Lung microvascular endothelial cell (primary cell): ENCODE data around the gene HIC2. TPM values are rescaled to one million over a fixed set of nuclear protein-coding genes. Genes with fewer than 3 reads are reported as not detected.
"Not testable (repeated sequence)": the region's sequence is repeated elsewhere in the genome, so short reads cannot be mapped to it uniquely, and the experiment has no call there.

Experiments
- DNase-seq, 2 donors: peaks; one replicate each; pipeline versions ENCODE4 v3.0.0 to v3.0.0-alpha.2; 2010; ENCODE audit warnings: low read depth in 2 of 2
- total RNA-seq: library from RNA; depleted of rRNA; stranded (reverse); fragments of >200 nt; gene quantifications from 2 replicates; pipeline ENCODE4 v1.2.1, GENCODE V29; 2014

The HIC2 gene
- total RNA-seq, 1 donor from 2014 or later = 3.2 TPM

DNA sequence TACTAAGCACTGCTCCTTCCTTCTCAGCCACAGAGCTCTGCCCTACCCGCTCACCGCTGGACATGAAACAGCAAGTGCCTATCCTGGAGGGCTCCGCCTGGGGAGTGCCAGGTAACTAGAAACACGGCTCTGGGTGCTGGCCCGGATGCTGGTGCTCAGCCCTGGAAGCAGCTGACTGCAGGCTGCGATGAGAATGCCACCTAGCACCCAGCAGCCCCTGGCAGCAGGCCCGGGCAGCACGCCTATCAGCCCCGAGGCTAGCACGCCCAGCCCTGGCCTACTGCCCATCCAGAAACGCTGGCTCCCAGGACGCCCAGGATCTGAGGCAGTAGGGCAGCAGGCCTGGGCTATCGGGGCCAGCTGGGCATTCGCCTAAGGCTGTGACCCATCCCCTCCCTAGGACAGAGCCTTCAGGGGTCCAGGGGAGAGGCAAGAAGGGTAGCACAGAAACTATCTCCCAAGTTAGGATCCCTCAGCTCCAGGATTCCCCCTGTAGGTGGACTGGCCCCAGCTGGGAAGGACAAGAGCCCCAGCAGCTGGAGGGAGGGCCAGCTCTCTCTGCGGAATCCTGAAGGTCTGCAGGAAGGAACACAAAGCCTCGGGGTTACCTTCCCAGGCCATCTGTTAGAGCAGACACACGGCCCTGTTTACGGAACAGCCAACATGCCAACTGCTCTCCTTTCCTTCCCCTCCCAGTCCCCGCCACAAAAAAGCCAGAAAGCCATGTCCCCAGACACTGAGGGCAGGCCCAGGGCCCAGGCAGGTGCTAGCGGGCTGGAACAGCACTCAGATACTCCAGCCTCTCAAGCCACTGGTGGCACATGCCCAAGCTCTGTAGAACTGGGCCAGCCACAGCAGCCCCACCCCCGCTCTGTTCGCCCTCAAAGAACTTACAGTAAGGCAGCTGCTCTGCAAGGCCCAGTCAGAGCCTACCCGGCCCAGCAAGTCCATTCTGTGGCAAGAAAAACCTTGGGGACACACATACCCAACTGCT, 76.9 kb downstream of the HIC2 start:
- DNase-seq = not testable (repeated sequence)

- DNase-seq = not testable (repeated sequence)
Observed at GRCh38 chr22:21497984-21498383, 80.8 kb downstream of the HIC2 start.

- DNase-seq = not testable (repeated sequence)
Observed at GRCh38 chr22:21498489-21498888, 81.3 kb downstream of the HIC2 start.

DNA sequence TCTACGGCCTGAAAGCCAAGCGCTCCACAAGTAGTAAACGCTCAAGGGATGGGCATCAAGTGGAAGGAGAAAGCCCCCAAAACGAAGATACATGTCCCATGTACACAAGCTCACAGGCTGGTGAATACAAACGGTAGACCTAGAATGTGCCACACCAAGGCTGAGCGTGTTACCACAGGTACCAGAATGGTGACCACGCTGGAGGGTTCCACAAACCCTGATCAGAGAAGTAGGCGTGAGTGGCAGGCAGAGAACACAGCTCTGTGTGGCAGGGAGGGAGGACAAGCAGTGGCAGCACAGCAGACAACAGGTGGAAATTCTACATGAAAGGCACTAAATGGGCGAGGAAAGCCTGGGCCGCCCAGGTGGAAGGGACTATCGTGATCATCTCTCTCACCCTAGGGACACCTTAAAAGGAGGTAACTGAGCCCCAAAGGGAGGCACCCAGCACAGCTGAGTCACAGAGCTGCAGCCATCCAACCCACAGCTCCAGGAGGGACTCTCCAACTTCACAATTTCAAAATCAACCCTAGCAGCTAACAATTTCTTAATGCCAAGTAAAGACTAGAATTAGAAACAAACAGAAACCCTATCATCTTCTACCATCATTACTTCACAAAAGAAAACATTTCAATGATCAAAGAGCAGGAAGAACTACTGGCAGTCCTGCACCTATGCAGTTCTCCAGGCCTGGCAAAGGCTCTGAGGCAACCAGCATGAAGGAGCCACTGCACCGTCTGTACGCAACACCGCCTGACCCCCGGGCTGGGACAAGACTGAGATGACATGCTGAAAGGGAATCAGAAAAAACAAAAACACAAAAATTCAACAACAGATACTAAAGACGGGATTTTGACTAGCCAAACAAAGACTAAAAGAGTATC, 82.7 kb downstream of the HIC2 start:
- not testable (repeated sequence) for DNase-seq

Other genes with a start within 250 kb of the HIC2 start
- gene RIMBP3B, start 33.6 kb upstream of the HIC2 start, total RNA-seq = under 0.01 TPM in 2 replicates
- gene TMEM191C, start 50.0 kb downstream of the HIC2 start, total RNA-seq = 0.20 and 0.44 TPM in 2 replicates
- under 0.01 TPM in 2 replicates for gene RIMBP3C, start 134.1 kb downstream of the HIC2 start, total RNA-seq
- 21.4 and 23.3 TPM in 2 replicates for gene UBE2L3, start 150.3 kb downstream of the HIC2 start, total RNA-seq
- gene YDJC, start 212.7 kb downstream of the HIC2 start, total RNA-seq = 10.5 and 12.0 TPM in 2 replicates
- not detected in 2 replicates for gene CCDC116, start 215.4 kb downstream of the HIC2 start, total RNA-seq
- 32.7 and 34.9 TPM in 2 replicates for gene SDF2L1, start 224.9 kb downstream of the HIC2 start, total RNA-seq
- 11.3 and 13.3 TPM in 2 replicates for gene PPIL2, start 248.6 kb downstream of the HIC2 start, total RNA-seq